NCI-H748 (cell line): ENCODE data around the gene DYNC1LI1.
"Not testable (repeated sequence)": the region's sequence is repeated elsewhere in the genome, so short reads cannot be mapped to it uniquely, and the experiment has no call there.

Experiments
- DNase-seq: peaks from one replicate; lab custom pipeline; 2025; ENCODE audit not compliant: unreplicated experiment; lab: John Stamatoyannopoulos, UW

Gene DYNC1LI1

DNA sequence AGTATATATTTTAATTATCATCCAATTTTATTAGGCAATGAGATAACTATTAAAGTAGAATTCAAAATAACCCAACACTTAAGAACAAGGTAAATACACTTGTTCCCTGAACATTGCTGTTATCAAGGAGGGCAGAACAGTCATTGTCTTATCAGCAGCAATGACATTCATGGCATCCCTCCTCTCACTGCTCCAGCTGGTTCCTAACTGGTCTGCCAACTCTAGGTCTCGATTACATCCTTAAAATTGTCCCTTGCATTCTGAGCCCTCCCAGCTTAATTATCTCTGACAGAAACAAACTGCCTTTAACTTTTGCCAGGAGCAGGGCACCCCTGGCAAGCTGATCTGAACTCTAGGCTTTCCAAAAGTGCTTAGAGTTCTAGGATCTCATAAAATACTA lies 14.0 kb upstream of the DYNC1LI1 start:
- DNase-seq = peak; percentile 2

- DNase-seq = no peak
These were observed 13.1 kb upstream of the DYNC1LI1 start for GRCh38 chr3:32583708-32584107.

GRCh38 chr3:32578669-32579068 lies 8.0 kb upstream of the DYNC1LI1 start:
- not testable (repeated sequence) for DNase-seq

GRCh38 chr3:32577581-32578556 lies 7.2 kb upstream of the DYNC1LI1 start:
- DNase-seq = no peak

DNA sequence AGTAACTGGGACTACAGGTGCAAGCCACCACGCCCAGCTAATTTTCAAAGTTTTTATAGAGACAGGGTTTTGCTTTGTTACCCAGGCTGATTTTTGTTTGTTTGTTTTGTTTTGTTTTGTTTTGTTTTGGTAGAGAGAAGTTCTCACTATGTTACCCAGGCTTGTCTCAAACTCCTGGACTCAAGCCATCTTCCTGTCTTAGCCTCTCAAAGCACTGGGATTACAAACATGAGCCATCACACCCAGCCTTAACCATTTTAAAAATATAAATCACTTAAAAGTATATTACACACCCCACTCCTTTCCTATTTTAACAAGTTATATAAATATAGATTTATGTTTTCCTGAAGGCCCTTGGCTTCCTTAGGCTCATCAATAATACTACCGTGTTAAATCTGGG lies 6.5 kb upstream of the DYNC1LI1 start:
- no peak for DNase-seq

DNA sequence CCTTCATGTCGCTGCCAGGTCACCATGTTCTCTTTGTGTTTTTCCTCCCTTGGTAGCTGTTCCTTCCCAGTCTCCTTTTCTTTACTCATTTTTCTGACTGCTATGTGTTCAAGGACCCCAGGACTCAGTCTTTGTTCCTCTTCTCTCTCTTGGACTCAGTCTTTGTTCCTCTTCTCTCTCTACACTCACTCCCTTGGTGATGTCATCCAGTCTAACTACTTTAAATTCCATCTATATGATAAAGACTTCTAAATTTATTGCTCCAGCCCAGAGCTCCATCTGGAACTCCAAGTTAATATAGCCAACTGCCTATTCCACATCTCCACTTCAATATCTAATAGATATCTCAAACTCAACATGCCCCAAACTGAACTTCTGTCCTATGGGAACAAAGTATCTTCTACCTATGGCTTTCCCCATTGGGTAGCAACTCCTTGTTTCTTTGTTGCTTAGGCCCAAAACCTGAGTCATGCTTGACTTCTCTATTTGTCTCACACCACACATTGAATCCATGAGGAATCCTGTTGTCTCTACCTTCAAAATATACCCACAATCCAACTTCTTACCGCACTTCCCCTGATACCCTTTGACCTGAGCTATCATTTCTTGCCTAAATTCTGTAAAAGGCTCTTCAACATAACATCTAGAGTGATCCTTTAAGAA lies 4.9 kb upstream of the DYNC1LI1 start:
- DNase-seq = no peak

GRCh38 chr3:32571192-32571485 lies 481 bp upstream of the DYNC1LI1 start:
- DNase-seq = no peak

DNA sequence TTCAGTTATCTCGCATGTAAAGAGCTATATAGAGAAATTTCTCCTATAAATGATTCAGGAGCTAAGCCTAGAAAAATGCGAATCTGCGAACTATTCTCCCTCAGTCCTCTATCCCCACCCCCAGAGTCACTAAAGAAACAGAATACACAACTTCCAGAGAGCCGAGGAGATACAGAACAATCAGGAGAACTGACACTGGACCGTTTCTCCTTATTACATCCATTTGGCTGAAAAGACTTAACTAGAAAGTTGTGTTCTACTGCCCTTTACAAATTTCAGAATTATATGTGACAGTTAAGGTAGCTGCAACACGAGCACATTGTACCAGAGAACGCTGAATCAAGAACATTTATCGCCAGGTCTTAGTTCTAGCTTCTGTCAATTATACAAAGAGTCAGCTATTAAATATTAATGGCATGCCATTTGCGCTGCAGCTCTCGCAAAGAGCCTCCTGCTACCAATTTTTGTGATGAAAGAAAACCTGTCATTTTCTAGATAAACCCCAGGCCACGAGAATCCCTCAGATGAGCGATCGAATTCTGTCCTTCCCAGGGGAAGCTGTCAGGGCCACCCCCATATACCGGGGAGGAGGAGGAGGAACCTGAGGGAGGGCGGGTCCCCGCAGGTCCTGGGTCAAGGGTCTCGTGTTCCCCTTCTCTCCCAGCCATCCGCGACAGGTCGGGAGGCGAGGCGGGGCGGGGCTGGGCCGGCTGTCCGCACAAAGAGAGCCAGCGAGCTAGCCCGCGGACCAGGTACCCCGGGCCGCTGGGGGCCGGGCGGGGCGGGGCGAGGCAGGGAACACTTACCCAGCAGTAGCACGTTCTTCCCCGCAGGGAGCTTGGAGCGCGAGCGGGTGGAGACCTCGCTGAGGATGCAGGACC lies 878 bp downstream of the DYNC1LI1 start:
- DNase-seq = peak; percentile 82

DNA sequence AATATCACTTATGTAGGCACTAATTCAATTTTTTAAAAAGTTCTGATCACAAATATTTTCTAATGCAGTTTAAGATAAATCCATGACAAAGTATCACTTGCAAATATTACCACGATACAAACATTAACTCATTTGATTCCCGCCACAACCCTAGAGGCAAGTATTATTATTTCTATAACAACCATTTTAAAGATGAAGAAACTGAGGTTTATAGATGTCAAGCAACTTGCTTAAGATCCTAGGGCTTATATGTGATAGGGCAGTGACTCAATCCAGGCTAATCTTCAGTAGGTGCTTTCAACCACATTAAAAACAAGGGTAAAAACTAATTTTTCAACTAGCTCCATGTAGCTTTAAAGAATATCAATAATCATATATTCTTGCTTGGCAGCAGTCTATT lies 1.7 kb downstream of the DYNC1LI1 start:
- no peak for DNase-seq

DNA sequence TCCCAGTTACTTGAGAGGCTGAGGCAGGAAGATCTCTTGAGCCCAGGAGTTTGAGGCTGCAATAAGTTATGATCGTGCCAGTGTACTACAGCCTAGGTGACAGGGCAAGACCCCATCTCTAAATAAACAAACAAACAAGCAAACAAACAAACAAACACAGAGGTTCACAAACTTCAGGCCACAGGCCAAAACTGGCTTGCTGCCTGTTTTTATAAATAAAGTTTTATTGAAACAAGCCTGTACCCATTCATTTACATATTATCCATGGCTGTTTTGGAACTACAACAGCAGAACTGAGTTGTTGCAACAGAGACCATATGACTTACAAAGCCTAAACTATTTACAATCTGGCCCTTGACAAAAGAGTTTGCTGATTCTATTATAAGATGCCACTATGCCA lies 6.5 kb downstream of the DYNC1LI1 start:
- DNase-seq = no peak

- no peak for DNase-seq
These were observed 8.0 kb downstream of the DYNC1LI1 start for GRCh38 chr3:32562640-32563039.

- DNase-seq = peak; percentile 69
These were observed 12.9 kb downstream of the DYNC1LI1 start for GRCh38 chr3:32557640-32558352.

DNA sequence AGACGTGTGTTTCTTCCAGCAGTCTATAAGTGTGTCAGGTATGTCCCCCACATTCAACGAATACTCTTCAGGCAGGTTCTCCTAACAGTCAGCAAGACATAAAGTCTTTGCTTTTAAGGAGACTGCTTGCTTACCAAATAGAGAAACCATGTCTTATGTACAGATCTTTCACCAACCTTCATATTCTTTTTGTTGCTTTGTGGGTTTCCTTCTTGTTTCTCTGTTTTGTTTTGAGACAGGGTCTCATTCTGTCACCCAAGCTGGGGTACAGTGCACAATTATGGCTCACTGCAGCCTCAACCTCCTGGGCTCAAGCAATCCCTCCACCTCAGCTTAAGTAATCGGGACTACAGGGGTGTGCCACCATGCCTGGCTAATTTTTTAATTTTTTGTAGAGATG lies 14.3 kb downstream of the DYNC1LI1 start:
- no peak for DNase-seq

GRCh38 chr3:32553973-32554372 lies 16.7 kb downstream of the DYNC1LI1 start:
- no peak for DNase-seq

GRCh38 chr3:32553459-32553858 lies 17.2 kb downstream of the DYNC1LI1 start:
- DNase-seq = no peak

- no peak for DNase-seq
These were observed 18.6 kb downstream of the DYNC1LI1 start for GRCh38 chr3:32552013-32552412.

- DNase-seq = no peak
These were observed 19.2 kb downstream of the DYNC1LI1 start for GRCh38 chr3:32551496-32551895.

- no peak for DNase-seq
These were observed 19.6 kb downstream of the DYNC1LI1 start for GRCh38 chr3:32551087-32551486.

DNA sequence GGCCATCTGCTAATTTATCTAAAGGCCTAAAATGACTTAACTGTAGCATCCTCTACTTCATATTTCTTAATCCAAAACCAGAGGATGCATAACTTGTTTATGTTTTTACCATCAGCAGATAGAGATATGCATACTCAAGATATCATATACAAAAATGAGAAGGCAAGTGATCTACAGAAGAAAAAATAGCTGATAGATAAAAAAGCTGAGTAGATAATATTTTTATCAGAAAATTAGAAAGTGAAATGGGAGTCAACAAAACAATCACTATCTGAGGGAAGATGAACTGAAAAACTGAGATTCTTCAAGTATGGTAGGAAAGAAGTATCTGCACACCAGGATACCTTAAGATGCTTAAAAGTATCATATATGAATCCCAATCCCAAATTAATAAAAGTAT lies 25.4 kb downstream of the DYNC1LI1 start:
- DNase-seq = no peak

DNA sequence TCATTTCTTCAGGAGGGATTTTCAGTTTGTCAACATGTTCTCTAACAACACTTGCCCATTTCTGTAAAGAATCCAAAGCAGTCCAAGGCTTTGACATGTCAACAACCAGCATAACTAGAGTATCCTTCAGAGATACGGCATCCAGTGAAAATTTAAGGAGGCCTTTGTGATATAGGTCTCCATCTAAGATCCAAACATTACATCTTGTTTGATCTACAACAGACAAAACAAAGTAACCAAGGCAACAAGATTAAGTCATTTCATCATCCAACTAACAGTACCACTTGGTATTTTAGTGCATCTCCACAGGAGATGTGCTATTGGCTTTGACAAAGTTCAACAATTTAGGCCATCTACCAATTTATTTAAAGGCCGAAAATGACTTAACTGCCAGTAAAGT lies 25.8 kb downstream of the DYNC1LI1 start:
- peak; percentile 1 for DNase-seq

GRCh38 chr3:32542807-32543206 lies 27.9 kb downstream of the DYNC1LI1 start:
- DNase-seq = no peak
